Measurements from ENCODE around the gene PAX2. TPM values are rescaled to one million over a fixed set of nuclear protein-coding genes. Genes with fewer than 3 reads are reported as not detected.

Gene PAX2
- total and polyA plus RNA-seq, 2 of the 8 experiments (the other 6 are each of a cell fraction or from before 2014, with no cell fraction given) = 0.02 TPM; not detected in 1

- Histone ChIP-seq H3K4me3 (ENCODE audit: extremely low read depth in 1 of 4, insufficient read depth in 2 of 4, low read depth in 3 of 4, low read length in 4 of 4) (peak overlapping the region in 1 of 4 experiments; percentile 20; a peak in 2 of 8 replicates), H3K18ac (ENCODE audit: extremely low read depth, low read length) (no peak overlapping the region), H2AK5ac (ENCODE audit: low read depth, low read length) (no peak overlapping the region), H2BK5ac (ENCODE audit: low read depth, low read length) (no peak overlapping the region), H3K14ac (ENCODE audit: insufficient read length) (no peak overlapping the region), H2BK12ac (ENCODE audit: low read depth, low read length) (no peak overlapping the region), H4K5ac (ENCODE audit: insufficient read length, low read depth, low read length) (no peak overlapping the region), H3K4me2 (ENCODE audit: insufficient read depth in 1 of 2, low read depth in 2 of 2, low read length in 2 of 2) (peak overlapping the region; percentile 7 to 47; a peak in 2 of 4 replicates), H3K23me2 (ENCODE audit: low read depth, low read length) (peaks cover 2% of the 10 kb centered on the region; the same call in 1 of the 2 replicates), H4K20me1 (replicated peaks in 1 of 2; ENCODE audit: control insufficient read depth in 1 of 2, insufficient read depth in 2 of 2, low read length in 2 of 2) (peaks cover 24 to 43% of the 10 kb centered on the region in 2 experiments), H3K79me1 (ENCODE audit: low read depth, low read length) (no peaks in the 10 kb centered on the region), H3K9ac (replicated peaks in 1 of 4; ENCODE audit: extremely low read depth in 1 of 4, low read depth in 3 of 4, low read length in 3 of 4) (no peak overlapping the region), H3K27ac (ENCODE audit: low read depth, low read length) (no peak overlapping the region), H4K91ac (replicated peaks; ENCODE audit: insufficient read length, low read length) (no peak overlapping the region), H2BK15ac (ENCODE audit: low read length) (0 out of 2 replicates have a peak overlapping the region, but pooled peaks have one; percentile 16), H3K4ac (replicated peaks; ENCODE audit: insufficient read length, low read depth, low read length) (no peak overlapping the region), H3K56ac (replicated peaks; ENCODE audit: insufficient read length, low read depth, low read length) (no peak overlapping the region), H3K79me2 (ENCODE audit: control insufficient read depth in 1 of 2, insufficient read depth in 2 of 2, low read length in 2 of 2) (no peaks in the 10 kb centered on the region), H3K4me1 (replicated peaks in 1 of 4; ENCODE audit: control insufficient read depth in 3 of 4, insufficient read depth in 4 of 4, low read length in 3 of 4) (peaks cover 0 to 18% (median 11%) of the 10 kb centered on the region in 4 experiments; a peak in 6 of 7 replicates), H2AFZ (ENCODE audit: low read length) (no peak overlapping the region), H2BK120ac (replicated peaks; ENCODE audit: low read depth, low read length) (no peak overlapping the region), H3K23ac (ENCODE audit: insufficient read length) (no peak overlapping the region), H4K8ac (ENCODE audit: extremely low read depth, insufficient read depth, low read length) (no peak overlapping the region; the same call in 1 of the 2 replicates), H3K27me3 (replicated peaks in 1 of 4; ENCODE audit: control insufficient read depth in 3 of 4, extremely low read depth in 1 of 4, insufficient read depth in 3 of 4, low read length in 3 of 4) (peaks cover 83 to 94% (median 92%) of the 10 kb centered on the region in 4 experiments), H3K9me3 (ENCODE audit: insufficient read depth in 2 of 2, low read depth in 1 of 2, low read length in 1 of 2) (no peaks in the 10 kb centered on the region), H3K36me3 (ENCODE audit: control insufficient read depth in 2 of 4, insufficient read depth in 4 of 4, low read length in 3 of 4) (peaks cover 0 to 7% (median 0%) of the 10 kb centered on the region in 4 experiments; a peak in 1 of 8 replicates), H2BK20ac (ENCODE audit: low read length) (no peak overlapping the region)
- POLR2A ChIA-PET (ENCODE audit: partially characterized antibody) = interaction anchor here (2.2 kb wide), 1 partner anchor 11 kb away, joined by 7 read pairs; no protein-coding TSS in a partner anchor
- CTCF ChIA-PET (ENCODE audit: partially characterized antibody) = interaction anchor here (0.6 to 5.0 kb wide), 10 partner anchors 8 to 185 kb away, joined by 3 to 30 read pairs (median 5); no protein-coding TSS in a partner anchor
- FAIRE-seq (no peak), DNase-seq (ENCODE audit: low read depth in 1 of 2, low spot score in 2 of 2) (peak in 1 of 2 experiments; percentile 72)
- 3% methylated on average over 53 of the region's 56 CpGs; no CpG with 5 or more reads in 1 of the 2 experiments for whole genome bisulfite sequencing, 2 experiments (ENCODE audit: extremely low coverage in 1 of 2, insufficient coverage in 1 of 2, insufficient read length in 1 of 2, insufficient replicate concordance in 2 of 2, low coverage in 1 of 2, low lambda C conversion rate in 2 of 2, missing lambda C conversion rate in 1 of 2)
- TF ChIP-seq NRF1 (IDR thresholded peaks at IDR 0.05; ENCODE audit: low read depth, low read length) (no peak), CTBP2 (IDR thresholded peaks at IDR 0.05; ENCODE audit: borderline replicate concordance, insufficient read depth, insufficient read length, low read length) (no peak), NANOG (IDR thresholded peaks at IDR 0.05; ENCODE audit: insufficient read depth, low read depth, low read length, poor library complexity, severe bottlenecking) (no peak), PHF8 (conservative IDR thresholded peaks at IDR 0.05; ENCODE audit: low read depth, low read length) (no peak), RNF2 (IDR thresholded peaks at IDR 0.05; ENCODE audit: borderline replicate concordance, low read depth, low read length, missing control alignments, poor library complexity, severe bottlenecking) (peak; percentile 24), POLR2AphosphoS5 (IDR thresholded peaks at IDR 0.05; ENCODE audit: low read depth, low read length) (no peak), SUZ12 (IDR thresholded peaks at IDR 0.05; ENCODE audit: low read length) (peak; percentile 83), HDAC6 (IDR thresholded peaks at IDR 0.05; ENCODE audit: low read depth, low read length) (no peak), CBX8 (IDR thresholded peaks at IDR 0.05; ENCODE audit: borderline replicate concordance, low read depth, low read length) (peak; percentile 17; the same call in 1 of the 2 replicates), BACH1 (IDR thresholded peaks at IDR 0.05; ENCODE audit: low read length) (no peak)
These were observed 3.1 kb downstream of the PAX2 start for GRCh38 chr10:100748231-100749058.

All from H1 (cell line).